Inflammatory macrophage treated with lipopolysaccharide for 4 hours (primary cell): Measurements from ENCODE around the gene ITSN1.
A peak's percentile ranks its signal among the peaks of the same experiment; 100 is the strongest.

Experiments
- DNase-seq: peaks from one replicate; pipeline ENCODE4 v3.0.0-alpha.2; 2020

ITSN1 gene

DNA sequence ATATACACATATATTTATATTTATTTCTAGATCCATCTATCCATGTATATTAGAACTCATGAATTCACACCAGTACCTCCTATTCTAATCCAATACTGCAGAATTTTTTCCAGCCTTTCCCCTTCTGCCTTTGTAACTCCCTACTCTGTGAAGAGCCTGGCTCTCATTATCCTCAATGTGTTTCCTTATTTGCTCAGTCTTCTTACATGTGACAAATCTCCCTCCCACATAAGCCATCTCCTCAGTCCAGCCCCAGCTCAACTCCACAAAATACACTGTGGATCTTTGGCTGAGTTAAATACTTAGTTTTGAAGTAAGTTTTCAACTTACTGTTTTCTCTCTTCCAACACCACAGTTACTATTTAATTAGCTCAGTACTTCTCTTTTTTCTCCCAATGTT lies 227.6 kb downstream of the ITSN1 start:
- DNase-seq = peak; percentile 18

DNA sequence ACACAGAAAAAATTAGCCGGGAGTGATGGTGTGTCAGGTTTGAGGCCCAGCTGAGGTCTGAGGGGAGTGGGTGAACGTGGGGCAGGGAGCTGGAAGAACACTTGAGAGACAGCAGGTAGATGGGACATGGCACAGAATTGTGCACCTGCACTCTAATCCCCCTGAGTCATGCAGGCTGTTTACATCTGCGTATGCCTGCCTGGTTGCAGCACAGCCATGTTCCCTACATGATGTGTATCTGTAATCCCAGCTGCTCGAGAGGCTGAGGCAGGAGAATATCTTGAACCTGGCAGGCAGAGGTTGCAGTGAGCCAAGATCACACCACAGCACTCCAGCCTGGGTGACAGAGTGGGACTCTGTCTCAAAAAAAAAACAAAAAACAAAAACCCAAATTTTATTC lies 228.5 kb downstream of the ITSN1 start:
- no peak for DNase-seq

DNA sequence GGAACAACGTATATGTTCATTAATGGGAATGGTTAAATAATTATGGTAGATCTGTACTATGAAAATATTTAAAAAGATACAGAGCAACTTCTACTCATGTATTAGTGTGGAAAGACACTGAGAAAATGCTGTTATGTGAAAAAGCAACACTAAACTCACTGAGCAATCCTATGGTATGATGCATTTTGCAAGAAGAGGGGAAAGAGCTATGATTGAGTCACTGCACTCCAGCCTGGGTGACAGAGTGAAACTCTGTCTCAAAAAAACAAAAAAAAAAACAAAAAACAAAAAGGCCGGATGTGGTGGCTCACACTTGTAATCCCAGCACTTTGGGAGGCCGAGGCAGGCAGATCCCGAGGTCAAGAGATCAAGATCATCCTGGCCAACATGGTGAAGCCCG lies 228.9 kb downstream of the ITSN1 start:
- peak; percentile 19 for DNase-seq

DNA sequence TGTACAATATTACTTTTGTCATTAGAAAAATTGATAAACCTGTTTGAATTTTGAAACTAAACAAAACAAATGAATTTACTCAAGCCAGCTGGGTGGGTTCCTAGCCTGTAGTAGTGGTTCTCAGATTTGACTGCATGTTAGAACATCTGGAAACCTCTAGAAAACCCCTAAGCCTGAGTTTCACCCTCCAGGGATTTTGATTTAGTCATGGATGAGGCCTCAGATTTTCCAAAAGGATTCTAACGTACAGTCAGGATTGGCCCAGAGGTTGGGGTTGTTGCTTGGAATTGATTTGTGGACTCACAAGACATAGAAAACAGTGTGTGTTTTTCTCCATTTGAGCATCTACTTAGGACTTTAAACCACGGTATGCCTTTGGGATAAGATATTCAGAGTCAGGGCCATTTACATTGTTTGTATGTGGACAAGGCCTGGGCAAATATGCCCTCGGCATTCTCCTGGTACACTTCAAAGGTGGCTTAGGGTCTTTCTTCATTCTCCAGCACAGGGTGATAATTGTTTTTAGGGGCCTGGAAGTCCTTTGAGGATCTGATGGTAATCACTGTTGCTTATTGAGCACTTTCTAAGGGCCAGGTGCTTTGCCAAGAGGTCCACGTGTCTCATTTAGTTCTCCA lies 230.7 kb downstream of the ITSN1 start:
- no peak for DNase-seq

DNA sequence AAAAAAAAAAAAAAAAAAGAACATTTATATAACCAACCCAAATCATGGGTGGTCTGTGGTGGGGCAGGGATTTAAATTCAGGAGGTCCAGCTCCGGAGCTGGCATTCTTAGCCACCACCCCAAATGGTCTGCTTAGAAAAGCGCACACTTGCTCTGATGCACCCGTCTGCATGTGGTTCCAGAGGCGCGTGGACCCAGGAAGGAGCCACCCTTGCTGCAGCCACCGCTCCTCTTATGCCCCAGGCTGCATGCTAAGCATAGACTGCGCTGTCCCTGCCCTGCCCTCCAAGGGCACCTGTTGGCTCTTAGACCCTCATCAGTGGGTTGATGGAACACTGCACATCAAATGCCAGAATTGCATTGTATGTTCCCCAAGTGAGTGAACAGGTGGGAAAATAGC lies 231.9 kb downstream of the ITSN1 start:
- no peak for DNase-seq

DNA sequence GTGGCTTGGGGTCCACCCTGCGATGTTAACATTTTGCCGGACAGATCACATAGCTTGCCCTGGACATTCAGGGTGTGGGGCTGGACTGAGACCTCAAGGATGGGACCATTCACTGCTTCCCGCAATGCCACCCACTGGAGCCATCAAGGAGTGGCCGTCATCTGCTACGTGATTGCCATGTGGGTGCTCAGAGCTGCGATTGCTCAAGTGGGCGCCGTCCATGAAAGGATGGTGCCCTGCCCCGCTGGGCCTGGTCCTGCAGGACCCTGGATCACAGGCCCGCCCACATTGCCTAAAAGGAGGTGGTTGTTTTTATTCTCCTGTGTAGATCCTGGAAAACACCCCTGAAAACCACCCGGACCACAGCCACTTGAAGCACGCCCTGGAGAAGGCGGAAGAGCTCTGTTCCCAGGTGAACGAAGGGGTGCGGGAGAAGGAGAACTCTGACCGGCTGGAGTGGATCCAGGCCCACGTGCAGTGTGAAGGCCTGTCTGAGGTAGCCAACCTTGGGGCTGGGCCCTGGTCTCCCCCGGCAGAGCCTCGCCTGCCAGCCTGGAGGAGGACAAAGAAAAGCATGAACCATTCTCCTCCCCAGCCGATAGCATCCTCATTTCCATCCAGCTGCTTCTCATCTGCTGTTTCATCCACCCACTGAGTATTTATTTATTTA lies 232.9 kb downstream of the ITSN1 start:
- no peak for DNase-seq

DNA sequence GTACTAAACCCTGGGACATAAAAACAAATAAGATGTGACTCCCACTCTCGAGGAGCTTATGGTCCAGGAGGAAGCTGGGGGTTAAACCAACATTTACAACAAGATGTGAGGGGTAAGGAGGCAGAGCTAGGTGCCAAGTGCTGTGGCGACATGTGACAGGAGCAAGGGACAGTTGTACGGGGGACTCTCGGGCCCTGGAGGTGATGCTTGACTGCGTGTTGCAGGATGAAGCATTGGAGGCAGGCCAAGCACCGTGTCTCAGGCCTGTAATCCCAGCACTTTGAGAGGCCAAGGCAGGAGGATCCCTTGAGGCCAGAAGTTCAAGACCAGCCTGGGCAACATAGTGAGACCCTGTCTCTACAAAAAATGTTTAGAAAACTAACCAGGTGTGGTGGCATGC lies 236.5 kb downstream of the ITSN1 start:
- no peak for DNase-seq

DNA sequence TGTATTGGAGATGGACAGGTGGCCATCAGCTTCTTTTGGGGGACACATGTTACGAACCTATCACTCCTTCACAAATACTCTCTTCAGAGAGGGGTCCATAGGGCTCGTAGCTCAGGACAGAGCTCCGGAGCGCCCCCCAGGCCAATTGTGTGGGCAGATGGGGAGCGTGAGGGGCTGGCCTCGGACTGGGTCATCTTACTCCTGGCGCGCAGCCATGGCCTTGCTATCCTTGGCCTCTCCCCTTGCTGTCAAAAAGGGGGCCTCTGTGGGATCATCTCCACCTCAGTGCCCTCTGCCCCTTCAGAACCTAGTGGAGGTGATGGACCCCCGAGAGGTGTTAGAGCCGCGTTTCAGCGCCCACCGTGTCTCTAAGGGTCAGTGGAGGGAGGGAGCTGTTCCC lies 238.3 kb downstream of the ITSN1 start:
- no peak for DNase-seq

DNA sequence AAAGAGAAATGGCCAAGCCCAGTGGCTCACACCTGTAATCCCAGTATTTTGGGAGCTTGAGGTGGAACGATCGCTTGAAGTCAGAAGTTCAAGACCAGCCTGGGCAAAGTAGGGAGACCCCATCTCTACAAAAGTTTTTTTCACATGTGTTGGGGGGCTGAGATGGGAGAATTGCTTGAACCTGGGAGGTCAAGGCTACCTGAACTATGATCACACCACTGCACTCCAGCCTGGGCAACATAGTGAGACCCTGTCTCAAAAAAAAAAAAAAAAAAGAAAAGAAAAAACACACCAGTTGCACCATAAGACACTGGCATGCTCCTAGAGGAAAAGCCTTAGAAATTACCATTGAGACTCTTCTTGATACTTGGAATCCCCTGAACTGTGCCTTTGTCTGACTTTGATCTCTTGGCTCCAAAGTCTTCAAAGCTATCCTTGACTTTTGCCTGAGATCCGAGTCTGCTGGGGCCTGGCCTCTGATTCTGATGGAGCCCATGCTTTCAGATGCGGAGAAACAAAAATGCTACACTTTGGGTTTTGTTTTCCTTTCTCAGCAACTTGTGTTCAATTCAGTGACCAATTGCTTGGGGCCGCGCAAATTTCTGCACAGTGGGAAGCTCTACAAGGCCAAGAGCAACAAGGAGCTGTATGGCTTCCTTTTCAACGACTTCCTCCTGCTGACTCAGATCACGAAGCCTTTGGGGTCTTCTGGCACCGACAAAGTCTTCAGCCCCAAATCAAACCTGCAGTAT lies 239.6 kb downstream of the ITSN1 start:
- no peak for DNase-seq

DNA sequence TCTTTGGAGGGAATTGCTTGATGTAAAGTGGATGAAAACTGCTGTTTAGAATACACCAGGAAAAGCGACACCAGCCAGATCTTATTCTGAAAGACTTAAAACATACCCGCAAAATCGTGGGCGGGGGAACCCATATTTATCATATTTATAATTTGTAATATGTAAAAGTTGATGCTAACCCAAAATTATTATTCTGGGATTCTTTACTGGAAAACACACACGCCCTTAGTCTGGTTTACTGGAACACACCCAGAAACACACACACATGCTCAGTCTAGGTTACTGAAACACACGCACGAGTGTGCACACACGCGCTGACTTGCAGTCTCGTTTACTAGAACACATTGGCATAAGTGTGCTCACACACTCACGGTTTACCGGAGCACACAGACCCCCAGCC lies 240.8 kb downstream of the ITSN1 start:
- no peak for DNase-seq

DNA sequence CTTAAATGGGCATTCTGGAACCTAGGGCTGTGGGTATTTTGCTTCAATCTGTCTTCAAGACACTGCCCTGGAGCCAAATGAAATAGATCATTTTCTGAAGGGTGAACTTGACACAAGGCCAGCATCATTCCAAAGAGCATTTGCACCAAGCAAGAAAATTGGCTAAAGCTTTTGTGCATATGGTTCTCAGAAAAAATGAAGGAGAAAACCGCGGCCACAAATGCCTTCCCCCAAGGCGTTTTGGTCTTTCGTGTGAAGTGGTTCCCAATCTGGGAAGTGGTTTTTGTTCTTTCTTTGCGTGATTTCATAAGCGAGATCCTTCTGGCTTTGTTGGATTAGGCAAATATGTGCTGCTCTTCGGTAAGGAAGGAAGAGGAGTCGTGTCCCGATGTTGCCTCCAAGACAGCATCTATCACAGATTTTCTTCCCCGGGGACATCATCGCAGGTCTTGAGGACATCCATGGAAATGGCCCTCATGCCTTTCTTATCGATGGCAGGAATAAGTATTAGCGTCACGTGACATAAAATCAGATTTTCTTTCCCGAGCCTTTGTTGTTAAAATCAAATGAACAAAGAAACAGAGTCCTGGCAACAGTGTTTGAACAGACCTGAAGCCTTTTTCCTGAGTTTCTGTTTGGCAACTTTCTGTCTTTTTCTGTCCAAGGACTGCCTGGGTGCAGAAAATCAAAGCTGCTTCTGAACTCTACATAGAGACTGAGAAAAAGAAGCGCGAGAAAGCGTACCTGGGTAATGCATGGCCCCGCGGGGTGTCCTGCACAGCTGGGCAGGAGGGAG lies 242.3 kb downstream of the ITSN1 start:
- DNase-seq = no peak

DNA sequence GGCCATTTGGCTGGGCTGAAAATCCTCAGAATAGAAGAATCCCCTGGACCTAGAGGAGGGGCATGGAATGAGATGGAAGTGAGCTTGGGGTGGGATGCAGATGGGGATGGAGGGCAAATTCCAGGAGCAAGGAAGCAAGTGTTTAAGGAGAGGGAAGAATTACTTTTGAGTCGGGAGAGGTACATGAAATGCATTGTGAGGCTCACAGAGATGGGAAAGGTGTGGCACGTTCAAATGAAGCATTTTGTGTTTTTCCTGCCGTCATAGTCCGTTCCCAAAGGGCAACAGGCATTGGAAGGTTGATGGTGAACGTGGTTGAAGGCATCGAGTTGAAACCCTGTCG lies 242.8 kb downstream of the ITSN1 start:
- DNase-seq = no peak

DNA sequence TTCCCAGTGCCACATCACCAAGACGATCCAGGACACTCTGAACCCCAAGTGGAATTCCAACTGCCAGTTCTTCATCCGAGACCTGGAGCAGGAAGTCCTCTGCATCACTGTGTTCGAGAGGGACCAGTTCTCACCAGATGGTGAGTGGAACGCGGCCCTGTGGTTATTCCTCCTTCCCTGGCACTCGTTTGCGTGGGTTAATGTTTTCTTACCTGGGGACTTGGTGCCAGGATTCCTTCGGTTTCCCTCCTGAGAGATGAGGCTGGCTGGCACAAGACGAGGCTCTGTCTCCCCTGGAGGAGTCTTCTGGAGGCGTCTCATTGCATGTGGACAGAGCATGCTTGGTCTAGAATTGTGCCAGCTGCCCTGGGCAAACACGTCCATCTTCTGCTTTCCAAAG lies 244.0 kb downstream of the ITSN1 start:
- DNase-seq = no peak

DNA sequence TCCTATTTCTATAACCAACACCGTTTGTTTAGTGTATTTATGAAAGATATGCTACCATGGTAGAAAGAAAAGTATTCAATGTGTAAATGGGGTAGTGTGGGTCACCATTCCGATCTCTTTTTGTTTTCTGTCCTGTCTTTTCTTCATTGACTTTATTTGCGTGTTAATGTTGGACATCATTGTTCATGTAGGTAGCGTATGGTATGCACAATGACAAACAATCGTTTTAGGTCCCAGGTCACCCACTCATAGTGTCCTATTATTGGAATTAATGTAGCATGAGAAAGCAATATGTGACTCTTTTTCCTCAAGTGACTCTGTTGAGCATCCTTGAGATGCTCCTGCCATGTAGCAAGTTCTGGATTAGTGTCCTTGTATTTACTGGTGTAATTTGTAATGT lies 247.9 kb downstream of the ITSN1 start:
- no peak for DNase-seq

DNA sequence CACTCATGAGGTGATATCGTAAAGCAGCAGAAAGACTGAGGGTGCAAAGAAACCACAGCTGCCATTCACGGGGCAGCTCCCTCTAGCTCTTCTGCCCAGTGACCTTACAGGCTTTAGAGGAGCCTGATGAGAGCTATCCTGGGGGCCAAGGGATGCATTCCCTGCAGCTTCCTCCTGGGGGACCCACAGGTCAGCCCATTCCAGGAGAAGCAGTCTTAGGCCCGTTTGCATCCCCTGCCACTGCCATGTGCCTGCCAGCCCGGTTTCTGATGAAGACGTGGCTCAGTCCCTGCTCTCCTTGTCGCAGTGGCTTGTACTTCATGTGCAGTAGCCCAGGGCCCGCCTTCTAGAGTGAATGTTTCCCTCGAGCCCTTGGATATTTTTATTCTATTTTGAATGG lies 250.6 kb downstream of the ITSN1 start:
- DNase-seq = no peak

DNA sequence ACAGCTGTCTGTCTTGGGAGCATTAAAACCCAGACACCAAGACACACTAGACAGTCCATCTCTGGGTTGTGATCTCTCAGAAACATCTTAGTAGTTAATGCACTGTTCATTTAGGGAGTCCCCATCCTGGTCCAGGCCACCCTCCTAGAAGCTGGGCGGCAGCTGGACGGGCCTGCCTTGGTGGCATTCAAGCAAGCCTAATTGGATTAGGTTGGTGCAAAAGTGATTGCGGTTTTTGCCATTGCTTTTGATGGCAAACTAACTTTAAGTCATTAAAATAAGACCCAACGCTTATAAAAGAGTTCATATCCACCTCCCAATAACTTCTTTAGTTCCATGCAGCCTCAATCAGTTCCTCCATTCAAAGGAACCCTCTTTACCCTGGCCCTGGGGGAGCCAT lies 251.6 kb downstream of the ITSN1 start:
- DNase-seq = no peak

DNA sequence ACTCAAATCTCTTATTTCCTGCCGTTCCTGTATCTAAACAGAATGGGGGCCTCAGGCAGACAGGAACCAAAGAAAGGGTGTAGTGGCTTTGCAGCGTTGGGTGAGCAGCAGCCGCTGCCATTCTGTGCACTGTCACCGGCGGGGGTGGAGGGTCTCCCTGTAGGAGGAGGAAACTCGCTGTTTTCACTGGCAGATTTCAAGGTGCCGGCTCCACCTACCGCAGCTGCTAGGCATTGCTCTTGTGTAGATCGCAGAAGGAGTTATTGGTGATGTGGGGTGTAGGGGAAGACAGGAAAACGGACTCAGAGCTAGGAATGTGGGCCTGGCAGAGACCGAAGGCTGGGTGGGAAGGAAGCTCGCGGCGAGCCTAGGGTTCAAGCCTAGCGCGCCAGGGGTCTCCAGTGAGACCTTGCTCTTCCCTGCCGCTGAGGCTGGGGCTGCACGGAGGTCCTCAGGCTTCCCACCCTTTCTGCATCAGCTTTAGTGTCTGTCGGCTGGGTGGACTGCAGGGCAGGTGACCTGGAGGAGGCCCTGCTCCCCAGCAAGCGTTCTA lies 252.5 kb downstream of the ITSN1 start:
- DNase-seq = peak; percentile 73

DNA sequence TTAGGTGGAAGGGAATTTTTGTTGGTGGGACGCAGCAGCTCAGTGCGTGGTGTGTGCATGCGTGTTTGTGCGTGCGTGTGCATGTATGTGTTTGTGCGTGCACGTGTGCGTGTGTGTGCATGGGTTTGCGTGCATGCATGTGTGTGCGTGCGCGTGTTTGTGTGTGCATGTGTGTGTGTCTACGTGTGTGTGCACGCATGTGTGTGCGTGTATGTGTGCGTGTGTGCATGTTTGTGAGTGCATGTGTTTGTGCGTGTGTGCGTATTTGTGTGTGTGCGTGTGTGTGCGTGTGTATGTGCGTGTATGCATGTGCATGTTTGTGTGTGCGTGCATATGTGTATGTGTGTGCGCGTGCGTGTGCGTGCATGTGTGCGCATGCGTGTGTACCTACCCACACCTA lies 253.1 kb downstream of the ITSN1 start:
- DNase-seq = no peak

DNA sequence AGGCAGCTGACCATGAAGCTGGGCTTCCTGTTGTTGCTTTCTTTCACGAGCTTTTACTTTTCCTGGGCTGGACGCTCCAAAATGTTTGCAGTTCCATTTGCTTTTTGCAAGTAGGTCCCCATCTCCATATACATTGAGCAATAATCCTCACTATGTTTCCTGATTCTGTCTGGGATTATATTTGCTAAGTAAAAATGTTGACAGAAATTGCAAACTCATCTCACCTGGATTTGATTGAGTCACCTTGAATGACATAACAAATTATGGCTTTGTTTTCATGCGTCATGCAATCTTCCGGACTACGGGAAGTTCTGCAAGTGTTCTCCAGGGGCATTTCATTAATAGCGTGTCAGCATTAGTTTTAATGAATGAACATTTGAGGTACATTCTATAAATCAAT lies 254.4 kb downstream of the ITSN1 start:
- no peak for DNase-seq

DNA sequence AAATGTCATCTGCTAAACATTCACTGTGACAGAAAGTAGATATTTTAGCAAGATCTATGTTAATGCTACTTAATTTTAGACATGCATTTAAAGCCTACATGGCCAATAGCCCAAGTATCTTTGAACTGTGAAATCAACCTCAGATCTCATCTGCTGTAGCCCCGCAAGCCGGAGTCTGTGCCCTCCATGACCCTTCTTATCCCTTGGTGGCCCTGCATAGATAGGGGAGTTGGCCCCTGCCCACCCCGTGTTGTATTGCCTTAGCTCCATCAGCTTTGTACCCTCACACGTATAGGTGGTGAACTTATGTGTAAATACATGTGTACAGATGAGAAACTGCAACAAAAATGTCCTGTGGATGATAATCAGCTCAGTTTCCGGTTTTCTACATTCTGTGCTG lies 254.8 kb downstream of the ITSN1 start:
- DNase-seq = no peak

DNA sequence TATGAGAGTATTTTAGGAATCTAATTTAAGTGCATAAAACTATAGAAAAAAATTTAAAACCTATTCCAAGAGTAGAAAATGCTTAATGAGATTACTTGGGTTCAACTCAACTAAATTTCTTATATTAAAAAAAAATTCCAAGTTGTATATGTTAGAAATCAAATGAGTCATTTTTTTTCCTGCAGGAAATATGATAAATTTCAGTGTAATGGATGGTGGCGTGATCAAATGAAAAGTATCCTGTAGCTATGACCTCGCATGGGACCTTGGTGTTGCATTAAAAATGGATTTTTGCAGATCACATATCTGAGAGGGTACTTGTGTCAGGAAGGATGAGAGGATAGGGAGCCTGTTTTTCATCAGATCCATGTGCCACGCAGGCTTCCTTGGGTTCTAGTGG lies 255.4 kb downstream of the ITSN1 start:
- no peak for DNase-seq

DNA sequence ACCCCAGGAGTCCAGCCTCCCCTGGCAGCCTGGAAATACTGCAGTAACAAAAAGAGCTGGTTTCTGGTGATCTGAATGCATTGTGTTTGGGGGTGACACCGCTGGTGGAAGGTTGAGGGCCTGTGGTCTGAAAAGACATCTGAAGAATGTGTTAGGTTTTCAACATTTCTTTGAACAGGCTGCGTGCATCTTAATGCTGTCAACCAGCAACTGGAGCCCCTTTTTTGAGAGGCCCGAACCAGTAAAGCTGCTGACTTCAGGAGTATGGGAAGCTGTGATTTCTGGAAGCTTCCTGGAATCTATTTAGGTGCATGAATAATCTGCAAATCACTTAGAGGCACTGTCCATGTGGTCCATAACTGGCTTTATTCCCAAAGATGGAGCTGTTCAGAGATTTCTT lies 256.3 kb downstream of the ITSN1 start:
- no peak for DNase-seq

DNA sequence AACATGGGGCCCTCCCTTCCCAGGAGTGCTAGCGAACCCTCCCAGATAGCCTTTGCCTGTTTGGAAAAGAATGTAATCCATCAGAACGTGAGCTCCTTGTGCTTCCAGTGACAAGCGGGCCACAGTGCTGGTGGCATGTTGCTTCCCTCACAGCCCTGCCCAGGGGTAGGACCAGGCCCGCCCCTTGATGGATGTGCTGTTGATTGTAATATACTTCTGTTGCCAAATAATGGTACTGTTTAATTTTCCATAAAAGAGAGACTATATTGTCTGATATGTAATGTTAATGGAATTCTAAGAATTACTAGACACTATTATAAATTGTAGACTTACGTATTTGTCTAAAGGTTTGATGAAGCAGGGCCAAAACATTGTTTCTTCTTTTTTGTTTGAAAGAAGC lies 256.9 kb downstream of the ITSN1 start:
- DNase-seq = no peak
